WTC11 (cell line): Measurements from ENCODE around the gene FBXL13. TPM values are rescaled to one million over a fixed set of nuclear protein-coding genes. Genes with fewer than 3 reads are reported as not detected.
"Not testable (repeated sequence)": the region's sequence is repeated elsewhere in the genome, so short reads cannot be mapped to it uniquely, and the experiment has no call there.

Experiments
- ATAC-seq: fragments of 200-7000 bp; cut with Tn5 transposase; 2 replicates; pipeline ENCODE4 v1.10.0; 2021; ENCODE audit warnings: mild to moderate bottlenecking, moderate library complexity
- CTCF ChIA-PET: fragments of 300-600 bp; sonication (Branson Sonifier 250); formaldehyde crosslinking; loops from one replicate; lab custom pipeline; 2021; ENCODE audit warnings: antibody characterized with exemption; lab: Charles Lee
- POLR2A ChIA-PET: fragments of 350-600 bp; sonication (Branson Sonifier 250); formaldehyde crosslinking; loops from one replicate; lab custom pipeline; 2021; ENCODE audit warnings: antibody characterized with exemption; lab: Charles Lee
- DNase-seq: peaks from one replicate; pipeline ENCODE4 v3.0.0; 2021; ENCODE audit warnings: low spot score
- H3K27ac Mint-ChIP-seq: 2 replicates; pipeline ENCODE4 v1.8.0; 2021; ENCODE audit warnings: mixed read lengths
- H3K27me3 Mint-ChIP-seq: 2 replicates; pipeline ENCODE4 v1.8.0; 2021; ENCODE audit warnings: low read depth, mild to moderate bottlenecking, moderate library complexity, mixed read lengths
- H3K36me3 Mint-ChIP-seq: 2 replicates; pipeline ENCODE4 v1.8.0; 2021; ENCODE audit warnings: mixed read lengths
- H3K4me1 Mint-ChIP-seq: 2 replicates; pipeline ENCODE4 v1.8.0; 2022; ENCODE audit warnings: mixed read lengths
- H3K4me3 Mint-ChIP-seq: 2 replicates; pipeline ENCODE4 v1.8.0; 2021; ENCODE audit warnings: mild to moderate bottlenecking, moderate library complexity, mixed read lengths
- H3K9me3 Mint-ChIP-seq: 2 replicates; pipeline ENCODE4 v1.8.0; 2021; ENCODE audit warnings: mixed read lengths
- FOXJ3 ChIP-seq: sonication (generic); formaldehyde crosslinking; IDR thresholded peaks from 2 replicates; pipeline ENCODE4 v1.9.0; 2021; ENCODE audit warnings: missing genetic modification reagents, mild to moderate bottlenecking, borderline replicate concordance
- GABPB1 ChIP-seq: sonication (generic); formaldehyde crosslinking; IDR thresholded peaks from 2 replicates; pipeline ENCODE4 v1.8.1; 2023; ENCODE audit warnings: mild to moderate bottlenecking, missing genetic modification reagents
- GRHL2 ChIP-seq: fragments of 250-450 bp; sonication (Bioruptor Pico); IDR thresholded peaks from 2 replicates; pipeline ENCODE4 v1.8.0; 2022; ENCODE audit warnings: mild to moderate bottlenecking, moderate library complexity; ENCODE audit not compliant: insufficient replicate concordance, severe bottlenecking
- NR3C1 ChIP-seq: sonication (generic); formaldehyde crosslinking; conservative IDR thresholded peaks from 2 replicates; pipeline ENCODE4 v1.8.1; 2023; ENCODE audit warnings: low read depth, mild to moderate bottlenecking, missing genetic modification reagents
- SP1 ChIP-seq: sonication (generic); formaldehyde crosslinking; conservative IDR thresholded peaks from 2 replicates; pipeline ENCODE4 v1.8.1; 2022; ENCODE audit warnings: missing genetic modification reagents
- ZNF138 ChIP-seq: sonication (generic); formaldehyde crosslinking; conservative IDR thresholded peaks from 2 replicates; pipeline ENCODE4 v1.8.1; 2022; ENCODE audit warnings: mild to moderate bottlenecking, moderate library complexity, missing genetic modification reagents
- ZNF532 ChIP-seq: fragments of 250-450 bp; sonication (Bioruptor Pico); IDR thresholded peaks from 2 replicates; pipeline ENCODE4 v1.9.0; 2021; ENCODE audit warnings: mild to moderate bottlenecking, borderline replicate concordance
- ZNF671 ChIP-seq: fragments of 250-450 bp; sonication (Bioruptor Pico); IDR thresholded peaks from 2 replicates; pipeline ENCODE4 v1.8.0; 2021; ENCODE audit warnings: mild to moderate bottlenecking
- total RNA-seq: library from RNA; stranded (reverse); gene quantifications from 3 replicates; pipeline ENCODE4 v1.2.3, GENCODE V29; 2021

The FBXL13 gene
- total RNA-seq, 1 experiment from 2014 or later = 1.7 TPM

- TF ChIP-seq ZNF532 (CRISPR knock-in tag) (no peak), NR3C1 (CRISPR knock-in tag) (no peak), ZNF671 (no peak)
These were observed 101.3 kb downstream of the FBXL13 start (continued) for GRCh38 chr7:102973096-102973802.

GRCh38 chr7:102967798-102968197 is 106.8 kb downstream of the FBXL13 start:
- Mint-ChIP-seq H3K36me3 (no peaks in the 10 kb centered on the region), H3K27ac (no peak overlapping the region), H3K4me3 (no peak overlapping the region)
- POLR2A ChIA-PET = no interaction called here
- DNase-seq = no peak
- no peak for ATAC-seq
- no peak for TF ChIP-seq FOXJ3
- TF ChIP-seq ZNF138 = no peak
- no peak for TF ChIP-seq GABPB1 (CRISPR knock-in tag)
- TF ChIP-seq, all 79 proteins: peak for 0
- CTCF ChIA-PET = no interaction called here
- Mint-ChIP-seq H3K27me3 (no peaks in the 10 kb centered on the region), H3K4me1 (no peaks in the 10 kb centered on the region), H3K9me3 (no peaks in the 10 kb centered on the region)

GRCh38 chr7:102966465-102966864 is 108.1 kb downstream of the FBXL13 start:
- TF ChIP-seq GRHL2 (CRISPR knock-in tag) = no peak
- TF ChIP-seq ZNF532 (CRISPR knock-in tag) = no peak
- TF ChIP-seq SP1 = no peak
- Mint-ChIP-seq H3K4me3 (no peak overlapping the region), H3K4me1 (no peaks in the 10 kb centered on the region), H3K36me3 (peaks cover 5% of the 10 kb centered on the region; the same call in 1 of the 2 replicates), H3K27me3 (no peaks in the 10 kb centered on the region), H3K9me3 (peaks cover 5% of the 10 kb centered on the region; the same call in 1 of the 2 replicates), H3K27ac (no peak overlapping the region)
- ChIA-PET POLR2A (no interaction called here), CTCF (interaction anchor here (0.7 to 1.0 kb wide), 2 partner anchors 50 to 99 kb away, joined by 3 to 4 read pairs; no protein-coding TSS in a partner anchor)
- DNase-seq (no peak), ATAC-seq (no peak)

GRCh38 chr7:102961993-102962392 is 112.6 kb downstream of the FBXL13 start:
- H3K27ac Mint-ChIP-seq, POLR2A ChIA-PET, H3K27me3 Mint-ChIP-seq, DNase-seq, H3K36me3 Mint-ChIP-seq, ATAC-seq, H3K4me1 Mint-ChIP-seq, H3K4me3 Mint-ChIP-seq, CTCF ChIA-PET: not testable (repeated sequence)
- peaks cover 15% of the 10 kb centered on the region for H3K9me3 Mint-ChIP-seq

GRCh38 chr7:102958004-102958403 is 116.6 kb downstream of the FBXL13 start:
- H3K9me3 Mint-ChIP-seq = peaks cover 52% of the 10 kb centered on the region
- H3K27ac Mint-ChIP-seq, H3K27me3 Mint-ChIP-seq, POLR2A ChIA-PET, CTCF ChIA-PET, H3K4me3 Mint-ChIP-seq, H3K4me1 Mint-ChIP-seq, ATAC-seq, DNase-seq: not testable (repeated sequence)
- peaks cover 29% of the 10 kb centered on the region for H3K36me3 Mint-ChIP-seq

- H3K27ac Mint-ChIP-seq, POLR2A ChIA-PET, H3K4me3 Mint-ChIP-seq, H3K27me3 Mint-ChIP-seq, ATAC-seq, DNase-seq, H3K4me1 Mint-ChIP-seq, CTCF ChIA-PET: not testable (repeated sequence)
- peaks cover 54% of the 10 kb centered on the region for H3K9me3 Mint-ChIP-seq
- peaks cover 23% of the 10 kb centered on the region for H3K36me3 Mint-ChIP-seq
These were observed 120.2 kb downstream of the FBXL13 start for GRCh38 chr7:102954359-102954758.
